Activated CD4-positive, alpha-beta T cell treated with anti-CD3 and anti-CD28 coated beads, Interleukin-2, Interleukin-6, amounts not matched to agents 100 ng/mL and 50 ng/mL, durations not matched to agents 16 hours and 8 hours (primary cell): ENCODE data around the gene KRT6A.
"Not testable (repeated sequence)": the region's sequence is repeated elsewhere in the genome, so short reads cannot be mapped to it uniquely, and the experiment has no call there.

Experiments used
- DNase-seq: peaks from one replicate; pipeline ENCODE4 v3.0.0-alpha.2; 2020

The KRT6A gene

DNA sequence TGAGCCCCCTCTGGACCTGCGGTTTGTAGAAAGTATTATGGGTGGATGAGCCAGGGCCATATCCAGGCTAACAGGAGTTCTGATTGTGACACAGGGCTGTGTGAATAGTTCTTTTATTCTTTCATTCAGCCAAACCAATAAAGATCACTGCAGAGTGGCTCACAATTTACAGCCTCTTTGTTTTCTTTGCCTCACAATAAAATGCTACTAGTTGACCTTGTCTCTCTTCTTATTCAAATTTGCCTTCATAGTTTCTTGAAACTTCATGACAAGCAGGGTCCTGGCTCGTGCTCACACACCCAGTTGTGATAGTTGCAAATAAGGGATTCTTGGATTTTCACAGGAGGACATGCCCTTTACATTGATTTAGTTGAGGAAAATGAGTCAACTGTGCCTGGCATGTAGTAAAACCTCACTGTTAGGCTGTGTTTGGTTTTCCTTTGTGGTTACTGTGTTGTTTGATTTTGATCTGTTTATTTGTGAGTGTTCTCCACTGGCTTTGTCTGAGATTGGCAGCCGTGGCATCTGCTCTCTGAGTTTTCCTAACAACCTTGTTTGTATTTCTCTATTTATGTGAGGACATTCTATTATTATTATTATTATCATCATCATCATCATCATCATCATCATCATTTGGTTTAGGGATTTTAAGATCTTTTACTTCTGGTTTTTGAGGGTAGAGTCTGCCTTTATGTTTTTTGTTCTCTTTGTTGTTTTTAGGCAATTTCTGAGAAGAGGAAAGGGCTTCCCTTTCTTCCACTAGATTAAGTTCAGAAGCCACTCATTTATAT lies 38.5 kb downstream of the KRT6A start:
- DNase-seq = peak; percentile 4

DNA sequence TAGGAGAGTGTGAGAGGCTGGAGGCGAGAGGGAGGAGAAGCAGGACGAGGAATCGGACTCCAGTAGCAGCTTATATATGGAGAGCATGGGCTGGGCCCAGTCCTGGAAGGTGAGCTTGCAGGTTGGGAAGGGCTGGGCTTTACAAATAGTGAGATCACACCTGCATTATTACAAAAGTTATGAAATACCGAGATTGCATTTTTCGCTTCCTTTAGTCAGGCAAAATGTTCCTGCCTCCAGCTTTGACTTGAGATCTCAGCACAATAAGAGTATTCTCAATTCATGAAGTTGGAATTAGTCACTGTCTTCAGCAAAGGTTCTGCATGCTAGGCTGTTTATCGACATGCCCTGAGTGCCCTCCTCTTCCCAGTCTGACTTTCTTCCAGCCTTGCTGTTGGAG lies 41.0 kb downstream of the KRT6A start, which contains the start of gene KRT6B:
TSS of gene KRT6B (minus strand) at position 46 of the 400 bp plus-strand sequence. CDS start 68 bp downstream, outside the sequence.
- no peak for DNase-seq

DNA sequence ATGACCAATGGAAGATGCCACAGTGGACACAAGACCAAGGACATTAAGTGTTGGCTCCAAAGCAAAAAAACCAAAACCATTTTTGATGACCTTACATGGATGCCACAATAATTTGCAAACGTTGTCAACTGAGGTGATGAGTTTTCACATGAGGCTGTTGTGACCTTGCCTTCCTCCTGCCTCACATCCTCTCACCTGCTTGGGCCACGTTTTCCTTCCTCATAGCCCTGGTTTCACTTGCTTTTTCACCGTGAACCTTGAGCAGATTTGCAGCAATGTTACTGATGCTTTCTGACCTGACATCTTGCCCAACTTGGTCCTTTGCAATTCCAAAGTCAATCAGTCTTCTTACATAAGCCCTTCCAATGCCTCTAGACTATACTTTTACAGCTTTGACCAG lies 44.8 kb downstream of the KRT6A start:
- DNase-seq = no peak

DNA sequence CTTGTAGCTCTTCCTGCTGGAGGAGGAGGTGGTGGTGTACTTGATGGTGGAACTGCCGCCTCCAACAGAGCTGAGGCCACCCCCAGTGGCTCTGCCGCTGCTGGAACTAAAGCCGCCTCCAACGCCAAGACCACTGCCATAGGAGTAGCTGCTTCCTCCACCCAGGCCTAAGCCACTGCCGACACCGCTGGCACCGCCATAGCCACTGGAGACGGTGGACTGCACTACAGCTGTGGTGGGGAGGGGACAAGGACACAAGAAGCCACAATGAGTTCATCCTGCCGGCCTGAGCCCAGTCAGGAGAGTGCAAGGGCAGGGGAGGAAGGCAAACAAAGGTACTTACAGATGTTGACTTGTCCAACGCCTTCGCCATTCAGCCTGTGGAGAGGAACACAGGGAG lies 45.9 kb downstream of the KRT6A start:
- not testable (repeated sequence) for DNase-seq

DNA sequence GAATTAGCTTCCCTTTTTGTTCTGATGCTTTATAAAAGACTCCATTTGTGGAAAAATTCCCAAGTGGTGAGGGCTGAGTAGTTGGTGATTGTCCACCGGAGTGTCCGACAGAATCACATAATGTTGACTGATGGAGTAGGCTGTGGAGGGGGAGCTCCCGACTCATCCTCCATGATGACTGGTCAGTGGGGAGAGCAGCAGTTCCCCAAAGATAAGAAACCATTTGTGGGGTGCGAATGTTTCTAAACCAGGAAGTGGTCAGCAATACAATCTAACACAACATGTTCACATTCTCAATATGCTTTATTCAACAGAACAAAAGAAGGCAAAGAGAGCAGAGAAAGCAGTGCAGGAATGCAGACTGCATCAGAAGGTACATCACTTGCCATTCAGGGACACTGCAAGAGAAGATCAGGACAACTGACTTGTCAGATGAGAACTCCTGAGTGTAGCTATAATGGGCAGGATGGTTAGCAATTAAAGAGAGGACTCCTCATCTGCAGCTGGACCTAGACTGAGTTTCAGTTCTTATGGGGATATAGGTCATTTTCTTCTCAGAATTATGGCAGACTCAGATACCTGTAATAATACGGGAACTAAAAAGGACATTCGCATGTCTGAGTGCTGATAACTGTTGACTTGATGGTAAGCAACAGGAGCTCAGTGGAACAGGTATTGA lies 46.6 kb downstream of the KRT6A start:
- no peak for DNase-seq

DNA sequence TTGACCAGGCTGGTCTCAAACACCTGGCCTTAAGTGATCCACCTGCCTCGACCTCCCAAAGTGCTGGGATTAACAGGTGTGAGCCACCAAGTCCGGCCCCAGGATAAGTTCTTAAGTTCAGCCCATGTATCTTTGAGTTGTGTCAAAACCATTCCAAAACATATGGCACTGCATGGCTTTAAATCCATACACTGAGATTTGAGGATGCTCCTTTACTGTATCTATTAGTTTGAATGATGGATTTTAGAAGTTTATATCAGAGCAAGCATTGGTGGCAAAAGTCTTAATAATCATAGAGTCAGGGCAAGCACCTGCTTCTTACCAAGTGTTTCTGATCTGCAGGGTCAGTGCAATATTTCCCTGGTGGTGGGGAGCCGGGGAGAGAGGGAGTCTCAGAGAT lies 47.2 kb downstream of the KRT6A start:
- no peak for DNase-seq

DNA sequence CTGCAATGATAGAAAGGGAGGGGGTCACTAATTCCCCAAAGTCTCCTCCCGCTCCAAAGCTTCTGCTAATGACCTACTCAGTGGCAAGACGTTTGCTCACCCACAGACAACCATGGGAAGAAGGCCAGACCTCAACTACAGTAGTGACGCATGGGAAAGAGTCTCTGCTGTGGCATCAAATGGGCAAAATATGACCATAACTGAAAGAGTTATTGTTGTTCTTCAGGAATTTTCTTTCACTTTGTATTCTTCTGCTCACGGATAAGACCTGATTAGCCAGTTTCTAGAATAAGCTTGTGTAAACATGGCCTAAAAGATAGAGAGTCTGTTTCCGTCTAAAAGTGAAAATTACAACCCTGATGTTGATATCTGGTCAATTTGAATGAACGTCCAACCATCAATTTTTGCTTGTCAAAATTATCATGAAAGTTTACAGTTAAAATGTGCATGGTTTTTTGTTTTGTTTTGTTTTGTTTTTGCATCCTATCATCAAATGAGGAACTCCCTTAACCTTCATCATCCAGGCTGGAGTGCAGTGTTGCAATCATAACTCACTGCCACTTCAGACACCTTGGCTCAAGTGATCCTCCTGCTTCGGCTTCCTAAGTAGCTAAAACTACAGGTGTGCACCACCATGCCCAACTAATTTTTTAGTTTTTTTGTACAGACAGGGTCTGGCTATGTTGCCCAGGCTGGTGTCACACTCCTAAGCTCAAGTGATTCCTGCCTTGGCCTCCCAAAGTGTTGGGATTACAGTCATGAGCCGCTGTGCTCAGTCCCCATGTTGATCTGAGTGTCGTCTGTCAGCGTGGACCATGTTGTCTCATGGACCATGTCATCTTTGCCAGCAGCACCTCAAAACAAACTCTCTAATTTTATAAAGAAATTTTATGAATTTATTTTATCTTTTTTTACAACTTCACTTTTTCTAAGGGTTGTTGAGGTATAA lies 48.1 kb downstream of the KRT6A start:
- DNase-seq = no peak

DNA sequence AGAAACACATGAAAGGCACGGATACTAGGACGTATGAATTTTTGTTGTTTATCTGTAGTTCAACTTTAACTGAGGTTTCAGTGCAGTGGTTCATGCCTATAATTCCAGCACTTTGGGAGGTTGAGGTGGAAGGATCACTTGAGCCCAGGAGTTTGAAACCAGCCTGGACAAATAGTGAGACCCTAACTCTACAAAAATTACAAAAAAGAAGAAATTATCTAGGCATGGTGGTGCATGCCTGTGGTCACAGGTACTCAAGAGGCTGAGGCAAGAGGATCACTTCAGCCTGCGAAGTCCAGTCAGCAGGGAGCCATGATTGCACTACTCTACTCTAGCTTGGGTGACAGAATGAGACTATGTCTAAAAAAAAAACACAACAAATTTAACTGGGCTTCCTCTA lies 49.1 kb downstream of the KRT6A start:
- no peak for DNase-seq

DNA sequence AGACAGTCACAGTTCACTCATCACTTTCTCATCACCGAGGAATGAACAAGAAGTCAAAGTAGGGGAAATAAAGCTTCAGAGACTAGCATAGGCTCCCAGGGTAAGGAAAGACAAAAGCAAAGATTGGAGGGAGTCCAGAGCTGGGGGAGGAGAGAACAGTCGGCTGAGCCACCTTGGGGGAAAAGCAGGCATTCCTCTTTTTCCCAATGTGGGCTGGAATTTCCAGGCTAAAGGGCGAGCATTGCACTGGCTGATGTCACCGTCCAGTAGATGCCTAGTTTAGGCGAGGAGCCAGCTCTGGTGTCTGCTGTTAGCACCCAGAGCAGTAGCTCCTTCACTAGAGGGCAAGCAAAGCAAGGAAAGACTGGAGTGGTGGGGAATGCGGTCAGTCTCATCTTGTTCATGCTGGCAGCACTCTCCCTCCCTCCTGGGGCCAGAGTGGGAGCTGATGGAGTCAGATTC lies 50.4 kb downstream of the KRT6A start:
- no peak for DNase-seq

DNA sequence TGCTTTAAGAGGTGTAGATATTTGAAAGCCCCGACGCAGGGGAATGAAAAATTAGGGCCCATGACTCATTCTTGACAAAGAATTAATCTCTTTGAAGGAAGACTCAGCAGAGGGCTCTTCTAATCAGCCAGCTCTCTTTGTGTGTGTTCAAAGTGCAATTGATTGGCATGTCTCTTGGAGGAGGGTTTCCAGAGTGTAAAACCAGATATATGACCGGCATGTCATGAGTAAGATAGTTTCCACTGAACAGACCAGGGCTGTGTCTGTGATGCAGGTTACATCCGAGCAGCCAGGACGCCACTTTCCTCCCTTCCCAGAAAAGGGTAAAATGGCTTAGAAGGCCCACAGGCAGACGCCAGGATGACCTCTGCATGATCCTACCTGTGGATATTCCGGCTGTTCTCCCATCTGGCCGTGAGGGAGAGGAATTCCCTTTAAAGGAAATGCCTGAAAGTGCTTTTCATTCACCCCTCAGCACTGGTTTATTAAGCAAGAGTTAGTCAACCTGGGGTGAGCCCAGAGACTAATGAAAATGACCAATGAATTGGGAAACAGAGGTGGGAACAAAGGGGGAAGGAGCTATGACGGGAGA lies 51.6 kb downstream of the KRT6A start:
- DNase-seq = no peak

DNA sequence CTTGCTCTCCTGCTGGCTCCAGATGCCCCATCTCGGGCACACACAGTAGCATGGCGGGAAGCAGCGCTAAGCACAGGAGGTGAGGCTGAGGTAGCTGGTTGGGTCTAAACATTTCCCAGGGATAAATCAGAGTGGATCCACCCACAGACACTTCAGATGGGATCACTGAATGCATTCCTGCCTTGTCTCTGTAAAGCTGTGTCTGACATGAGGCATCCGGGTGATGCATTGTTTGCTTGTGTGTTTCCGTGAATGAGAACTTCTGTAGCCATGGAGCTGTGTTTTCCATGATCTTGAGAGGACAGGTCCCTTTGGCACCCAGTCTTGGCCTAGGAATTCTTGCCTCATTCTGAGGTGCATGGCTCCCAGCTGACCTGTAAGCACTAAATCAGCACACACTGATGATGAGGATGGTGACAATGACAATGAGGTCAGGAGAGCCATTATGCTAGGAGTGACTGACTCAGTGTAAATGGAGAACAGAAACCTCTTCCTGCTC lies 52.2 kb downstream of the KRT6A start:
- no peak for DNase-seq

DNA sequence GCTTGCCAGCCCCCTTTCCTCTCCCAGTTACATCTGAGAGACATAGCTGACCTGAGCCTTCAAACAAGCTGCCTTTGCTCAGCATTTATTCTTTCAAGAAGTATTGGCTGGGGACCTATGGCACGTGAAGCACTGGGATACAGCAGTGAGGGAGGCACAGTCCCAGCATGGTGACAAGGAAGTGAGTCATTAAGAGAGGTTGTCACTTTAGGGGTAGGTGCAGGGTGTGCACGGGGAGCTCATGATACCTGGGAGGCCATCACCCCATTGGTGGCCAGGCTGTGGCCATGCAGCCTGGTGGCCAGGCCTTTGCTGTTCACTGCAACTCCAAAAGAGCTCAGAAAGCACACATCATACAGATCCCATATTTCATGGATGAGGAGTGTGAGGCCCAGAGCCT lies 53.2 kb downstream of the KRT6A start:
- no peak for DNase-seq

DNA sequence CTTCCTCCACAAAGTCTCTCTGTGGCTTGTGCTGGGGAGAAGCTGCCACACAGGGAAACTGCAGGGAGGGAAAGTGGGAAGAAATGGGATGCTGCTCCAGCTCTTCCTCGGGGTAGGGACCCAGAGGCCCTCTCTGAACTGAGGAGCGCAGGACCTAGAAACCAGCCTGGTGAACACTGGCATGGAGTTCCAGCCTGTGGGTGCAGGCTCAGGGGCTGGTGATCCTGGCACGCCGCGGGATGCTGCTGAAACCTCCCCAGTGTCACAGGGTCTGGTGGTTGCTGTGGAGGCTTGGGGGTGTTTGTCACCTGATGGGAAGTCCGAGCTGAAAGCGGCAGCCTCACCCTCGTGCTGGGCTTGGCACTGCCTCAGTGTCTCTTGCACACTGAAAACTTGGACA lies 53.6 kb downstream of the KRT6A start:
- no peak for DNase-seq

DNA sequence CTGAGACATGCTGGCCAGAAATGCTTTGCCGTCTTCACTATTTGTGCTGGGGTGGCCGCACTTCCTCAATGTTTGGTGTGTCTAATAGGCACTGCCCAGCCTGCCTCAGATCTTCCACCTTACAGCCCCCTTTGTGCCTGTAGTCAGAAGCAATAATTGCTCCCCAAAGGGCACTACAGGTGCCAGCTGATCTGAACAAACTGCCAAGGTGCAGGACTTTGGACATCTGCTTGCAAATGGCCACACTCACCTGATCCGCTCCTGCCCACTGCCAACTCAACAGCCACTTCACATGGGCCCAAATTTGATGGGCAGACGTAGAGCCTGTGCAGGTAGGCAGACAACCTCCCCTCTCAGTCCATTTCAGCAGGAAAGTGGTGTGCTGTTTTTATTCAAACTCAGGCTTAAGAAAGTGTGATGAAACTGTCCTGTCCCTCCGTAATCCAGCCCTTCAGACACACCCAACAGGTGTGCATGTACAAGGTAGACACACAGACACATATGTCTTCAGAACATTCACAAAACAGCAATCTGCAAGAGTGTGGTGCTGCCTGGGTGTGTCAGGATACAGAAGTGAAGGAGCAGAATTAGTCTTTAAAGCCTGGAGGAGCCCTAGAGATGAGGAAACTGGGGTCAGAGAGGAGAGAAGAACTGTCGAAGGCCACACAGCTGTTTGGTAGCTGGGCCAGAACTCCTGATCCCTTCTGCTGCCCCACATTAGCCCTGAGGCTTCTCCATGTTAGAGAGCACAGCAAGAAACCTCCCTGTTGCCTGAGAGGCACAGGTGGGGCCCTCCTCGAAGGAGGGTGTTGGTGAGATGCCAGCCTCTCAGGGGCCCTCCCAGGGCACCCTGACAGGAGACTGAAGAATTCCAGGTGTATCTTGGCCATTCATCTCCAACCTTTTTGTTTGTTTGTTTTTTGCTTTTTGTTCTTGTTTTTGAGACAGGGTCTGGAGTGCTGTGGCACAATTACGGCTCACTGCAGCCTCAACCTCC lies 54.5 kb downstream of the KRT6A start:
- no peak for DNase-seq

DNA sequence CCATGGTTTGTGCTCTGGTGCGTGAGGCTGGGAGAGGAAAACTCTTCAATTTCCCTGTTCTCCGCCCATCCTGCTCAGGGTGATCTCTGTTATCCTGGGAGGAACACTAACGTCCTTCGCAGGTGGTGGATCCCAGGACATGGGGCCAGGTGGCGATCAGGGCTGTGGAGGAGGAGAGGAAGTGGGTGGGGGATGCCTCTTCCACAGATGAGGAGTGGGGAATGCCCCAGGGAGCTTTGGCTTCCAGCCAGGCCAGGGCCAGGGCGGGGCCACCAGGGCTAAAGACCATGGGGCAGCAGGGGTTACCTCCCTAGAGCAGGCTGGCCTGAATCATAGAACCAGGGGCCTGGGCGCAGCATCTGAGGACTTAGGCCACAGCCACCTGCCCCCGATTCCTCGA lies 55.5 kb downstream of the KRT6A start:
- no peak for DNase-seq
